Putamen (tissue), 1 donor: ENCODE results near the gene HHIP.

Source experiments
- DNase-seq: peaks from one replicate; pipeline ENCODE4 v3.0.0-alpha.2; 2016; ENCODE audit warnings: low spot score

HHIP gene

DNA sequence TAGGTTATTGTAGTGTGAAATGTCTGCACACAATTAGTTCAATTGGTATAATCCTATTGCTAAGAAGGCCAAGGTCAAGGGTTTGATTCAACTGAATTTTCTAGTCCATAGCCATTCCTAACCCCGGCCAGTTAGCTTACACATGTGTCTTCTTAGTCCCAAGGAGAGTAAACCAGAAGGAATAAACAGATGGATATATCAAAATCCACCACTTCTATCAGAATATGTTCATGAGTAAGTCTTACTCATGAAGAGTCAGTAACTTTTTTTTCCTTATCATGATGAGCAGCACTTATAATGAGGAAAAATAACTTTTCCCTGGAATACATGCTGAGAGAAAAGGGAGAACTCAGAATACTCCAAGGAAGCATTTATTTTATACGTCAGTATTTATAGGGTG lies 9.5 kb downstream of the HHIP start:
- no peak for DNase-seq

DNA sequence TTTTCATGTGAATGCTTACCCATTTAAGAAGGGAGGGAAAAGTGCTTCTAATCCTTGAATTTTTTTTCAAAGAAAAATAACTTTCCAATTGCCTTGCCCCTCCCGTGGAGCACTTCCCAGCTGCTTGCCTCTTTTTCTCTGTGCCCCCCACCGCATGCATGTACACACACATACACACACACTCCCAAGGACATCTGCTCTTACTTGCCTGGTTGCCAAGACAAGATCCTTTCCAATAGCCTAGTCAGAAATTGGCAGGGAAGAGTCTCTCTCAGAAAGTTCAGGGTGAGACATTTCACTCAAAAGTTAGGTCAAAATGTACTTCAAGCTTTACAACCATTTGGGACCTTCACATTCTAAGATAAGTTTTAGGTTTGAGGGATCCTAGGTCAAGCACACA lies 10.9 kb downstream of the HHIP start:
- DNase-seq = no peak

DNA sequence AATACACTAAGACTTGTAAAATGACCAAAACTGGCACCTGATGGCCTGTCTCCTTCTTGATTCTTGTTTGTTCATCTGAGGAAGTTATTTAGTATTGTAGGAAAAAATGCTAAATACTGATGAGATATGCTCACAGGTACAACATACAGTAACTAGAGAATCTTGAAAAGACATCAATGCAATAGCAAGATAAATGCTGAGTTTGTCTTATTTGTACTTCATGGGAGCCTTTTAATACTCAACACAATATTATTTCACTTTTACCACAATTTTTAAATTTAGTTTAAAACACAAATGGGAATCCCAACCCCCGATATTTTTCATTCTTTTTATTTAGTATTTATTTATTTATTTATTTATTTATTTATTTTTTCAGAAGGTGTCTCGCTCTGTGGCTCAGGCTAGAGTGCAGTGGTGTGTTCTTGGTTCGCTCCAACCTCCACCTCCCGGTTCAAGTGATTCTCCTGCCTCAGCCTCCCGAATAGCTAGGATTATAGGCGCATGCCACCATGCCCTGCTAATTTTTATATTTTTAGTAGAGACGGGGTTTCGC lies 12.1 kb downstream of the HHIP start:
- no peak for DNase-seq

DNA sequence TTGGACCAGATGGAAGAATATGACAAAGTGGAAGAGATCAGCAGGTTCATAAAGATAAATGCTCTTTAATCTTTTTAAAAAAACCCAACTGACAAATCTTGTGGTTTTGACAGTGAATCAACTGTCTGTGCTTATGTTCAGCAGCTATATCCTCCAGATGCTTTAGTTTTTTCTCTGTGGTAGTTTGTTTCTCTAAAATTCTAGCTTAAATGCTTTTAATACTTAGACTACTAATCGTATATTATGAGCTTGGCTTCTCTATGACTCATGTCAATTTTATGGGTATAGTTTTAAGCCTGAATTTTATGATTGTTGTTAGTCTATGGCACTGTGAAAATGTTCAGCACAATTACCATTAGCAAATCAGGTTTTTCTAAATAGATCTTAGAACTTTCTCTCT lies 12.9 kb downstream of the HHIP start:
- no peak for DNase-seq

DNA sequence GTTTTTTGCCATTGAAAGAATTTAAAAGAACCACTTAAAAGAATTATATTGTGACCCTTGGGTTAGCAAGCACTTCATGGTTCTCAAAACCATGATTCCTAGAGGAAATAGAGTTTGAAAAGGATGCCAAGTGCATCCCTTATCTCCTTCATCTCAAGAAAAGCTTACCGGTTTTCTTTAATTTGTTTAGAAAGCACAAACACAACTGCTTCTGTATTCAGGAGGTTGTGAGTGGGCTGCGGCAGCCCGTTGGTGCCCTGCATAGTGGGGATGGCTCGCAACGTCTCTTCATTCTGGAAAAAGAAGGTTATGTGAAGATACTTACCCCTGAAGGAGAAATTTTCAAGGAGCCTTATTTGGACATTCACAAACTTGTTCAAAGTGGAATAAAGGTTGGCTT lies 13.5 kb downstream of the HHIP start:
- DNase-seq = no peak

DNA sequence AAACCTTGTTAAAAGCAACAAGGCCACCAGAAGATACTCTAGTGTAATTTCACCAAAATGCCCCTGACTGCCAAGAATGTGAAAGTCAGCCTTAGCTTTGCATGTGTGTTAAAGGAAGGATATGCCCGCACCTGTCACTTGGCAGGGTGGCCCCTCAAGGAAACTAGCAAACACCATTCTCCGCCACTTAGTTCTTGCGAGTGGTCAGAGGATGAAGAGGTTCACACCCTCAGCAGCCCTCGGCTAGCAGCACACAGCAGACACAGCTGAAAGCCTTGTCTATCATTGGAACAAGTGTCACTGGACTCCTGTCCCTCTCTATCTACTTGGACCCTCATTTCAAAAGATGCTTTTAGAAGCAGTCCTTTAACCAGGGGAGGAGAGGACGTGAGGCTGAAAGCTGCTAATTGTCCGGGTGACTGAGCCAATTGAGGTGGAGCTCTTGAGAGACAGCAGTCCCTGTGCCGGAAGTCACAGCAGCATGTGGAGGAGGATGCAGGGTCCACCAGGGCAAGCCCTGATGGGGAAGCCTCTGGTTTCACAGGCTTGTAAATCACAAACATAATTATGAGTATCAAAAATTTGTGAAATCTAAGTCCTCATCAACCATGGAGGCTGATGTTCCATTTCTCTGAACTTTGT lies 18.0 kb downstream of the HHIP start:
- DNase-seq = no peak

DNA sequence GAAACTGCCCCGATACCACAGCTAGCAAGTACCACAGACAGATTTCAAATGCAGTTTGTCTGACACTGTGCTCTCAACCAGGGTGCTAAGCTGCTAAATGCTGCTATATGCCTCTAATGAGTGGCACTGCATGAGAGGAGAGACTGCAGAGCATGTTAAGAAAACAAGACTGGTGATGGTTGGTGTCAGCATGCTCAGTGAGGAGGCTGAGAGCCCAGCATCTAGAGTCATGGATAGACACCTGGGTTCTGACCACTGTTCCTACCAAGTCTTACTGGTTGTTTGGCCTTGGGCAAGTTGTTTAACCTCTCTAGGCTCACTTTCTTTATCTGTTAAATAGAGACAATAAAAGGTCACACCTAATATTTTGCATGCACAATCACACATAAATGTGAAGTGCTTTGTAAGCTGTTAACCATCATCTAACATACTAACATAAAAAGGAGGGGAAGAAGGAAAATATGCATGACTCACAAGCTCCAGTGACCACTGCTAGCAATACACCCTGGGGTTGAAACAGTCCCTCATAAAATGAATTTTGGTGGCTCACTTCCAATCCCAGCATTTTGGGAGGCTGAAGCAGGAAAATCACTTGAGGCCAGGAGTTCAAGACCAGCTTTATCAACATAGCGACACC lies 20.7 kb downstream of the HHIP start:
- no peak for DNase-seq

DNA sequence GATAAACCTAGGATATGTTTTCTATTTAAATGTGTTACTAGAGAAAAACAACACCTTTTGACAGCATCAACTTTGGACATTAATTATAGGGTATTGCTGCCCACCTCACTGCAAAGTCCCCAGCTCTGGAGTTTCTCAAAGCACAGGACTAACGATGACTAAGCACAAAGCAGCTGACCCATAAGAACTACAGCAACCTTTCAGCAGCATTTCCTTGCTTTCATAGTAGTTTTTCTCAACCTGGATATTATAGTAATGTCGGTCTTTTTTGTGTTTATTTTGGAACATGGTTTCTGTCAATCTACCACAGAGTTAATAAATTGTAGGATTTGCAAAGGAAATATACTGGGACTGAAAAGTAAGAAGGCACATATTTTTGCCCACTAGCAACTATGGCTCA lies 21.5 kb downstream of the HHIP start:
- no peak for DNase-seq

DNA sequence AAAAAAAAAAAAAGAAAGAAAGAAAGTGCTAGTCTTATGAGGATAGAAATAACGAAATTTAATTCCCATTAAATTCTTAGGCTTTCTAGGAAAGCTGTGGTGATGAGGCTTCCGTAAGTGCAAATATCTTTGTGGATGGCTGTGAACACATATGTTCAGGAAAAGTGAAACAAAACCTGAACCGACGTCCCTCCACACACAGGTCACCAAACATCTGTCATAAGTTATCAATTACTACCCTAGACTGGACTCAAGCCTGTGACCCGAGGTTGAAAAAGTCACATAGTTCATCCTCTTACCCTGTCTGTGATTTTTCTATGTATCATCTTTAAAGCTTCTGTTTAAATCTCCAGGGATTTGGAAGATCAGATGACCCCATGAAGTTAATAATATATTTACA lies 24.8 kb downstream of the HHIP start:
- DNase-seq = no peak

DNA sequence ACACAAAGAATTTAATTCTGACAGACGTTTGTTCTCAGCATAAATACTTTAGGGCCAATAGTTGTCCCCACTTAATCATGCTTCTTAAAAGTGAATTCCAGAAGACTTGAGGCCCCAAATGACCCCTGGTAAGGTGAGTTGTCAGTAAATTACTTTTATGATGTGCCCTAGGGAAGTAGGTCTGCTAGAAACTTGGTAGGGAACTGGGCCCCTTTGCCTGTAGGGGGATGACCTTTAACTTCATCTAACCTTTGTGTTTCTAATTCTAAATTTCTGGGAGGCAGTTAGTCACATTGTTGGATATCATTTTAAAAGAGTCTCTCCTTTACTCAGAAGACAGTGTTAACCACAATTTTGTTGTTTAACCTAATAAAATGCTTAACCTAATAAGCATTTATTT lies 28.8 kb downstream of the HHIP start:
- DNase-seq = no peak

DNA sequence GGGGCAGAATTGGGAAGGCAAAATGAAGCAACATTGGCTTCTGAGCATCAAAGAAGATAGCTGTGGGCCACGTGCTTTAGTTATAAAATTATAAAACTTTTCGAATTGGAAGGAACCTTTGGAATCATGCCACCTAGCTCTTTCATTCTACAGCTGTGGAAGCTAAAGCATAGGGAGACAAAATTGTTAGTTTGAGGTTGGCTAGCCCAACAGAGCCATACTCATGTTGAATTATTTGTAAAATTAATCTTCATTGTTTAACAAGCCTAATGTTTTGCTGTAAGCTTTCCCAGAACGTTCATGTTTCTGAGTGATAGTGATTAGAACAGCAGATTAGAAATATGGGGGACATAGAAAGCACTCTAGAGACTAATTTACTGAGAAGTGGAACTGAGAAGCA lies 35.9 kb downstream of the HHIP start:
- DNase-seq = no peak

DNA sequence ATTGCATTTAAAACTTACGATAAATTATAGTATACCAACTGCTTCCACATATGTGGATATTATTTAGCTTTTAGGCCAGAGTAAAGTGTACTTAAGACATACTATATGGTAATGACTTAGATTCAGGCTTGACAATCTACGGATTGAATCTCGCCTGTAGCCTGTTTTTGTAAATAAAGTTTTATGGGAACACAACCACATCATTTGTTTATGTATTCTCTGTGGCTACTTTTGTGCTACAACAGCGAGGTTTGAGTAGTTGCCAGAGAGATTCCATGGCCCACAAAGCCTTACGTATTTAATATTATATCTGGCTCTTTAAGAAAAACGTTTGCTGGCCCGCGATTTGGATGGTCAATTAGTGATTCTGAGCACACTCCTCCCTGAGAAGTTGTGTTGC lies 37.6 kb downstream of the HHIP start:
- no peak for DNase-seq

DNA sequence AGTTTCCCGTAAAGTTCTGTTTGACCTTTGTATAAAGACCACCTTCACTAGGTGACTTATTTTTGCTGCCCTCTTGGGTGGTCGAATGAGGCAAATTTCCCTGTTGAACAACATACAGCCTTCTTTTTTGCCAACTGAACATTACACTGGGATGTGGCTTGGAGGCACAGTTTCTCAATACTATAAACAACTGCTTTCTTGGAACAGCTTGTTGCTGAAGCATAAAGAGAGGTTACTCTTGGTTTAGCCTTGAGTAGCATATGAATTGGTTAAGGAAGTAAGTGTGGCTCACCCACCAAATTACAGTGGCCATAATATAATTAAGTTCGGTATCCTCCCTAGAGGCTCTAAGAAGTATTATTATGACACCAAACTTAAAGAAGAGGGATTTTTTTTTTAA lies 40.0 kb downstream of the HHIP start:
- DNase-seq = no peak

DNA sequence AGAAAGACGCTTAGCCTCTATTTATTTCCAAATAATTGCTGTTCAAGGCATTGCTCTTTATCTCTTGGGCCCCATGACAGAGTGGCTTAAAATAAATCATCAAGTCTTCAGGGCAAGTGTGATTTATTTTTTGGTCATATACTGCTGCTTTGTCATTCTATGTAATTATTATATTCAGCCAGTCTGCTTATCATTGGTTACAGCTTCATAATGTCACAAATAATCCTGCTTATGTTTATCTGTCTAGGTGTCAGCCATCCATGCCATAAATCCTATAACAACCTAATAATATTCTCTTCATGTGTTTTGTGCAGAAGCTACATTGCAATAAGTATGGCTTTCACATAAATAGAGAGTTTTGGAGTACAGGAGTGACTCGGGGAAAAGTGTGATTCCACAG lies 41.0 kb downstream of the HHIP start:
- DNase-seq = no peak

DNA sequence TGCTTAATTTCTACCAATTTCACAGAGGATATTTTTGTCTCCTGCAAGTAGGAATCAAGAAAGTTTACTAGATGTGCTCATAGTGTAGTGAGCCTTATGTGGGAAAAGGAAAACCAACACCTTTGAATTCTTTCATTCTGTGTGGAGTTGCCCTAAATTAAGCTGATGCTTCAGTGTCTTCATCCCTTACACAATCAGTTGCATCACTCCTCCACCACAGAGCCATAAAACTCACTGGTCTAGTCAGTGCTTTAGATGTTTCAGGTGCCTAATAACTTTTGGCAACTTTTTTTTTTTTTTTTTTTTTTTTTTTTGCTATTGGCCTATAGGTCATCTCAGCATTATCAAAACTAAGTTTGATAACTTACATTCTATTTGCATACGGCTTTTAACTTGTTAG lies 41.5 kb downstream of the HHIP start:
- DNase-seq = no peak

DNA sequence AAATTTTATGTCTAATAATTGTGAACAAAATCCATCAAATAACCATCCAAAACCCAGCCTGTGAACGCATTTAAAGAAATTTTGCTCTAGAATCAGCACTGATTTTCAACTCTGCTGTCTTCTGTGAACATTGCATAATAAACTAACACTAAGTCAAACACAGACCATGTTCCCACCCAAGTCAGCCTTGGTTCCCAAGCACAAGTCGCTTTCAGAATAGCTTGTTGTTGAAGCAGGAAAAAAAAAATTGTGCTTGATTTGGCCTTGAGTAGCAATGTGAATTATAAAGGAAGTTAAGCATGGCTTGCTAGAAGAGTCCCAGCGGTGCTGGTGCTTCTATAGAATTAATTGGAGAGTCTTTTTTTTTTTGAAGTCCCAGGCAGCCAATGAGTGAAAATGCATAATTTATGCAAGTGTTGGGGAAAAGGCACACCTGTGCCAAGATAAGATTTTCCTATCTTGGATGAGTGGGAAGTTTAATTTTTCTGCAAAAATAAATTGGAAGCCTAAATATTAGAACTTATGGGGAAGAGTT lies 42.1 kb downstream of the HHIP start:
- DNase-seq = no peak

DNA sequence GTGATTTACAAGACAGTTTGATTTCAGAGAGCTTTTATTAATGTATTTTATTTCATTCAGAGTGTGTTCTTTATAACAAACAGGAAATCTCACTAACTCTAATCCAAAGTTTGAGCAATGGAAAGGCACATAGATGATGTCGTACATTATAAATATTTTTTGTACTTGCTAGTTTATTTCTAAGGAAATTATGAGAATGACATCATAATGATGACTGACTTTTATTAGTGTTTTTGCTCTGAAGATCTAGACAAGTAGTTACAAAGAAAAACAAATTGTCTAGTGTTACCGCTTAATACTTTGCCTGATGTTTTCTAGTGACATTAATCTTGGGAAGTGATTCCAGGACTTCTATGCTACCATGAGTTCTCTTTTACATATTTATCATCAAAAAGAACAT lies 43.2 kb downstream of the HHIP start:
- no peak for DNase-seq

DNA sequence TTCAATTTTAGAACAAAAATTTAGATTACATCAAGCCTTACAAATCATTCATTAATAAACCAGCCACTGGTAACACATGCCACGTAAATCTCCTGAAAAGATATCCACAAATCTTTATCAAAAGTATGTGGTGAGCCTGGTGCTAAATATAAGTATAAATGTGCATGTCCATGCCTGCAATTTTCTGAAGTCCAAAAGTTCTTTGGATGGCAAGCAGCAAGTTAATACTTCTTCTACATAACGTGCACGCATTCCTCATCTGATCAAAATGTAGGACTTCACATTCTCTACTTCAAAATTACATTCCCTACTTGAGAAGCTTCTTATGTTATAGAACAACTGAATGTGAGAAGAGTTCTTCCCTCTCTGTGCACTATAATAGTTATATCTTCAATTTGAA lies 49.8 kb downstream of the HHIP start:
- DNase-seq = no peak

DNA sequence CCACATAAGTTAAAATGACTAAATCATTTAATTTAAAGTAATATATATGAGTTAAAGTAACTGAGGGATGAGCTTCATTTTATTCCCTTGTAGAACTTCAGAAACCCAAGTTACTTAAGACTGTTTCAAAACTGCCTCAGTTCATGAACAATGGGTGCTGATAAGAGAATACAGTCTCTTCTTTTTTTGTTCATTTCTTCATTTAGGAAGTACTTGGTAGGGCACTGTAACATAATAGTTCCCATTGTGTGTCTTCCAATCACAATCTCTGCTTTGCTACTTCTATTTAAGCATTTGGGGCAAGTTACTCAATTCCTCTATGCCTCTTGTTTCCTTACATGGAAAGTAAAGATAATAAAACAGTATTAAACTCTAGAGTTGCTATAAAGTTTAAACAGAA lies 50.4 kb downstream of the HHIP start:
- DNase-seq = no peak

DNA sequence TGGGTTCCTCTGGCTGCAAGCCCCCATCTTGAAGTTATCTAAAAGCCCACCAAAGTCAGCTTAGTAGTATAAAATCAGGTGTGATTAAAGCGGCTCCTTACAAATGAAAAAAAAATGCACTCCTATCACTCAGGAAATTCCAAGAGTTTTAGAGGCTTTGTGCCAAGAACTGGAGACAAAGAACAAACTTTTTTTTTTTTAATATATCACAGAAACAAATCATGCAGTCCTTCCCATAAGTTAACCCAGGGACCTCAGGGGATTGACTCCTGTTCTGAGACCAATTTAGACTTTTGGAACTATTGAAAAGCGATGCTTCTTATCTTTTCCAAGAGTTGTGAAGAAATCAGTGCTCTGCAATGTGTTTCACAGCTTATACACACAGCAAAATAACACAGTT lies 53.6 kb downstream of the HHIP start:
- no peak for DNase-seq

DNA sequence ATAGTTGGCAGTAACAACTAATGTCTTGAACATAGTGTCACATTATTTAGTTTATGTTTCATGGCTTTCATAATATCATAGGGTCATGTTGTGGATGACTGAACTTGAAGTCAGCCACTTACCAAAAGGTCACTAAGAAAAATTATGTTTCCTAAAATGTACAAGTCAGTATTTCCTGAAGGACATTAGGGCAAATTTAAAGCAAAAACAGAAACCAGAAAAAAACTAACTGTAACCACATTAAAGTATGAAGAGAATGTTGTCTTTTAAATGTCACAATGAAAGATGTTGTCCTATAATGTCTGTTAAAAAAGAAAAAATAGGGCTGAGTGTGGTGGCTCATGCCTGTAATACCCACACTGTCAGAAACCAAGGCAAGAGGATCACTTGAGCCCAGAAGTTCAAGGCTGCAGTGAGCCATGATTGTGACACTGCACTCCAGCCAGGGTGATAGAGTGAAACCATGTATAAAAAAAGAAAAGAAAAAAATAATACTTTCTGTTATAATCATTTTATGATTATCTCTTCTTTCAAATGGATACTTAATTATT lies 55.8 kb downstream of the HHIP start:
- no peak for DNase-seq

DNA sequence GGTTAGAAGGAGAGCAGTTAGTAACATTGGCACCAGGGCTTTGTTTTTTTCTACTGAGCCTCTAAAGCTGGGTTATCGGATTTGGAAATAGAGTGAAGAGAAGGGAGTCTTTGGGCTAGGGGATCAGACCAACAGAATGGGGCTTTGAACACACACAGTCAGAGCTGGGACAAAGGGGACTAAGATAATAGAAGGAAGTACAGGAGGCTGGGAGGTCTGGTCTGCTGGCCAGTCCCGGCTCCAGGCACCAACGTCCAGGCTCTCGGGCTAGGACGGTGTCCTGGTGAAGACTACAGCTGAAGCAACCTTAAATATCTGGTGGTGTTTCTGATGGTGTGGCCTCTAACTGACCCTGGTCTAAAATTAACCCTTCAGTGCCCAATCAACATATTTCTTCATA lies 57.5 kb downstream of the HHIP start:
- no peak for DNase-seq
